ENCODE results near the gene CERS1. TPM values are rescaled to one million over a fixed set of nuclear protein-coding genes. Genes with fewer than 3 reads are reported as not detected.

CERS1 gene
- total and polyA plus RNA-seq, 2 donors (not counting 3 experiments of a cell fraction or from before 2014, with no cell fraction given), result 4.0 to 8.5 TPM

DNA sequence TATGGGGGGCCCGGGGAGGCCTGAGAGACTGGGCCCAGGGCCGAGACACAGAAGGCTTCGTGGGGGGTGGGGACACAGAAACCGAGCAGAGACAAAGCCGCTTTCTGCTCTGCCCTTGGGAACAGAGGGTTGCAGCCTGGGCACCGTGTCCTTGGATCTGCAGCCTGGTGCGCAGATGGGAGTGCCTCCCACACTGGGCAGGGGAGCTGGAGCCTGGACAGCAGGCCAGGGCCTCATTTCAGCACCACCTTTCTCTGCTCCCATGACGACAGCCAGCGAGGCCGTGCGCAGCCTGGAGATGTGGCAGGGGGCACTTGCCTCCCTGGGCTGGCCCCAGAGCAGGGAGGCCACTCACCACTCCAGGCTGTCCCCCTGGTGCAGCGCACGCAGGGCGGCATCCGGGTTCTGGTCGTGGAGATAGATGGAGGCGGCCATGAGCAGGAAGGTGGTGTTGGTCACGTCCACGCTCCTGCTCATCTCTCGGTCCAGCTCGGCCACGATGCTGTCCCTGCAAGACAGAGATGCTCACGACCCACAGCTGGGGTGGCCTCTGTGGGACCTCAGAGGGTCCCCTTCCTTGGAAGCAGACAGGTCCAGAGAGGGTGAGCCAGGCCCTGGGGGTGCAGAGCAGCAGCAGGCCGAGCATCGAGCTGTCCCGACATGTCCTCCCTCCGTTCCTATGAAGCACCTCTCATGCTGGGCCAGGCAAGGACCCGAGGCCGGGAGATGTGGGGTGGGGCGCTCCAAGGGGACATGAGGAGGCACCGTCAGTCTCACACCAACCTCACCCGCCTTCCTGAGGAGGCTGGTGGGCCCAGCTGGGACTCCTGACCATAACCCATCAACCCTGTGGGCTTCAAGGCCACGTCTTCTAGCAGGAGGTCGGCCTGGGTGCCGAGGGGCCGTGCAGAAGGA, 10.9 kb upstream of the CERS1 start:
- Histone ChIP-seq H3K36me3 (ENCODE audit: control insufficient read depth in 2 of 2, extremely low read depth in 1 of 2, insufficient read depth in 2 of 2, low read length in 2 of 2) (peaks cover 6 to 48% of the 10 kb centered on the region in 2 experiments), H4K20me1 (replicated peaks; ENCODE audit: control insufficient read depth, extremely low read depth, insufficient read depth, low read length) (no peaks in the 10 kb centered on the region), H3K4me2 (ENCODE audit: insufficient read depth, low read length) (no peak overlapping the region), H3K27ac (ENCODE audit: insufficient read depth, low read depth, low read length) (no peak overlapping the region), H3K79me2 (ENCODE audit: control insufficient read depth, insufficient read depth, low read length) (no peaks in the 10 kb centered on the region), H3K9me1 (replicated peaks; ENCODE audit: control insufficient read depth, extremely low read depth, insufficient read depth, low read length) (no peaks in the 10 kb centered on the region), H3K4me3 (replicated peaks in 1 of 3; ENCODE audit: insufficient read depth in 1 of 3, low read depth in 1 of 3, low read length in 3 of 3) (no peak overlapping the region), H3K9ac (replicated peaks; ENCODE audit: extremely low read depth, insufficient read depth, low read length) (no peak overlapping the region), H3K9me3 (replicated peaks; ENCODE audit: control insufficient read depth, insufficient read depth, low read length) (no peaks in the 10 kb centered on the region), H3K4me1 (ENCODE audit: control insufficient read depth, extremely low read depth, insufficient read depth, low read length) (no peaks in the 10 kb centered on the region), H3K27me3 (ENCODE audit: control insufficient read depth in 2 of 2, insufficient read depth in 2 of 2, low read length in 2 of 2) (no peaks in the 10 kb centered on the region), H2AFZ (ENCODE audit: low read depth, low read length) (no peak overlapping the region)
- intact Hi-C loops (cut with micrococcal nuclease) (no loop called here), dilution Hi-C loops (cut with MboI; ENCODE audit: extremely low pct_ligation_motif_present, low sequenced_read_pairs) (no loop called here)
- BruUV-seq (replicated peaks), result no TSS peak
- DNase-seq (ENCODE audit: low read depth, low spot score), result no peak
- no peak for TF ChIP-seq POLR2A (IDR thresholded peaks at IDR 0.05; ENCODE audit: low read depth, low read length)
- TF ChIP-seq EZH2 (IDR thresholded peaks at IDR 0.05; ENCODE audit: borderline replicate concordance, low read depth, low read length, severe bottlenecking), result no peak
- TF ChIP-seq JUN (IDR thresholded peaks at IDR 0.05; ENCODE audit: borderline replicate concordance, insufficient read depth, insufficient read length, low read depth), result no peak
- no peak for TF ChIP-seq POLR2AphosphoS5 (IDR thresholded peaks at IDR 0.05; ENCODE audit: insufficient read depth, low read depth, low read length)
- TF ChIP-seq MYC (IDR thresholded peaks at IDR 0.05; ENCODE audit: low read depth, low read length), result no peak
- no peak for TF ChIP-seq CTCF (IDR thresholded peaks at IDR 0.05; ENCODE audit: extremely low read depth in 1 of 2, insufficient read depth in 1 of 2, low read depth in 1 of 2, low read length in 2 of 2)
- TF ChIP-seq, protein P1, sequence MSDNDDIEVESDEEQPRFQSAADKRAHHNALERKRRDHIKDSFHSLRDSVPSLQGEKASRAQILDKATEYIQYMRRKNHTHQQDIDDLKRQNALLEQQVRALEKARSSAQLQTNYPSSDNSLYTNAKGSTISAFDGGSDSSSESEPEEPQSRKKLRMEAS (IDR thresholded peaks at IDR 0.05; ENCODE audit: insufficient read depth, insufficient read length), result no peak
- no peak for TF ChIP-seq FOS (IDR thresholded peaks at IDR 0.05; ENCODE audit: borderline replicate concordance, insufficient read depth, low read length)
- no peak for TF ChIP-seq GATA2 (IDR thresholded peaks at IDR 0.05; ENCODE audit: insufficient read depth, insufficient read length, low read depth, low read length)
- FAIRE-seq, result no peak
- CTCF ChIA-PET, result no interaction called here
- POLR2A ChIA-PET, result interaction anchor here (1.3 kb wide), 1 partner anchor 12 kb away, joined by 4 read pairs; the partner anchor contains the start of genes COPE and DDX49

All from endothelial cell of umbilical vein (primary cell).